Hepatocyte (in vitro differentiated cells): ENCODE data around the gene TBC1D21. TPM values are rescaled to one million over a fixed set of nuclear protein-coding genes. Genes with fewer than 3 reads are reported as not detected.

Experiments used
- DNase-seq: peaks from one replicate; pipeline ENCODE4 v3.0.0-alpha.2; 2016; ENCODE audit warnings: low spot score
- H2AFZ ChIP-seq: fragments of 200-600 bp; sonication (generic); 2 replicates; pipeline ENCODE4 v1.6.0; 2016; ENCODE audit warnings: antibody characterized with exemption, mild to moderate bottlenecking
- H3K27ac ChIP-seq: fragments of 200-600 bp; sonication (generic); 2 replicates; pipeline ENCODE4 v1.5.1; 2016; ENCODE audit warnings: mild to moderate bottlenecking
- H3K27me3 ChIP-seq: fragments of 200-600 bp; sonication (generic); 2 replicates; pipeline ENCODE4 v1.6.1; 2016
- H3K36me3 ChIP-seq: fragments of 200-600 bp; sonication (generic); replicated peaks from 2 replicates; pipeline ENCODE4 v1.5.1; 2016; ENCODE audit warnings: low read depth; ENCODE audit not compliant: insufficient read depth
- H3K4me1 ChIP-seq: fragments of 200-600 bp; sonication (generic); 2 replicates; pipeline ENCODE4 v1.5.1; 2016; ENCODE audit warnings: mild to moderate bottlenecking, moderate library complexity; ENCODE audit not compliant: insufficient read depth
- H3K4me2 ChIP-seq: fragments of 200-600 bp; sonication (generic); 2 replicates; pipeline ENCODE4 v1.6.0; 2016
- H3K4me3 ChIP-seq: fragments of 200-600 bp; sonication (generic); 2 replicates; pipeline ENCODE4 v1.5.1; 2016; ENCODE audit warnings: mild to moderate bottlenecking
- H3K79me2 ChIP-seq: fragments of 200-600 bp; sonication (generic); 2 replicates; pipeline ENCODE4 v1.6.0; 2017; ENCODE audit warnings: mild to moderate bottlenecking
- H3K9me2 ChIP-seq: fragments of 200-600 bp; sonication (generic); replicated peaks from 2 replicates; pipeline ENCODE4 v1.6.0; 2017; ENCODE audit warnings: mild to moderate bottlenecking; ENCODE audit not compliant: insufficient read depth
- H3K9me3 ChIP-seq: fragments of 200-600 bp; sonication (generic); 2 replicates; pipeline ENCODE4 v1.5.1; 2016; ENCODE audit warnings: low read depth, mild to moderate bottlenecking
- H4K20me1 ChIP-seq: fragments of 200-600 bp; sonication (generic); 2 replicates; pipeline ENCODE4 v1.6.0; 2016; ENCODE audit warnings: mild to moderate bottlenecking; ENCODE audit not compliant: insufficient read depth, poor library complexity, severe bottlenecking
- EZH2 ChIP-seq: fragments of 200-600 bp; sonication (generic); IDR thresholded peaks from 2 replicates; pipeline ENCODE4 v1.6.1; 2016; ENCODE audit warnings: antibody characterized with exemption, mild to moderate bottlenecking, borderline replicate concordance
- EZH2phosphoT487 ChIP-seq: fragments of 200-600 bp; sonication (generic); IDR thresholded peaks from one replicate; pipeline ENCODE4 v1.6.1; 2018; ENCODE audit warnings: antibody characterized with exemption, mild to moderate bottlenecking, low read depth, moderate library complexity; ENCODE audit not compliant: unreplicated experiment, severe bottlenecking
- WGBS: methylation state at CpG from one replicate; pipeline ENCODE4 v1.1.6; 2016; ENCODE audit warnings: low lambda C conversion rate; ENCODE audit errors: missing lambda C conversion rate; 5-methylcytosine and 5-hydroxymethylcytosine counted together
- polyA plus RNA-seq: library from polyadenylated mRNA; unstranded; fragments of >200 nt; fragmentation: Nextera tagmentation; extraction: Ambion mirVana; gene quantifications from 2 replicates; pipeline ENCODE4 v1.2.1, GENCODE V29; 2016
- total RNA-seq: library from RNA; depleted of rRNA; stranded (reverse); fragments of >200 nt; gene quantifications from 2 replicates; pipeline ENCODE4 v1.2.3, GENCODE V29; 2014
- TF ChIP-seq, protein P1 (sequence below): fragments of 200-600 bp; sonication (generic); IDR thresholded peaks from 2 replicates; pipeline ENCODE4 v1.5.1; 2016; ENCODE audit warnings: antibody characterized with exemption, mild to moderate bottlenecking; ENCODE audit not compliant: poor library complexity

TBC1D21 gene
- total RNA-seq (not detected in 2 replicates), polyA plus RNA-seq (not detected in 2 replicates)

GRCh38 chr15:73873456-73873855 lies at the start of gene TBC1D21:
Gene TBC1D21, plus strand, starts transcription at chr15:73873564. Its CDS starts 146 bp downstream, at chr15:73873710.
- Histone ChIP-seq H3K27me3 (peaks cover 6% of the 10 kb centered on the region), H3K9me3 (no peaks in the 10 kb centered on the region), H3K27ac (no peak within 1 kb of the TSS), H4K20me1 (no peaks in the 10 kb centered on the region), H3K79me2 (no peaks in the 10 kb centered on the region), H3K36me3 (no peaks in the 10 kb centered on the region), H2AFZ (no peak within 1 kb of the TSS), H3K4me1 (no peaks in the 10 kb centered on the region), H3K9me2 (no peaks in the 10 kb centered on the region), H3K4me2 (no peak within 1 kb of the TSS), H3K4me3 (no peak within 1 kb of the TSS)
- WGBS = 80% methylated on average over 5 of the region's 5 CpGs
- no peak for DNase-seq
- TF ChIP-seq EZH2 (no peak), EZH2phosphoT487 (no peak)
- TF ChIP-seq, protein P1, sequence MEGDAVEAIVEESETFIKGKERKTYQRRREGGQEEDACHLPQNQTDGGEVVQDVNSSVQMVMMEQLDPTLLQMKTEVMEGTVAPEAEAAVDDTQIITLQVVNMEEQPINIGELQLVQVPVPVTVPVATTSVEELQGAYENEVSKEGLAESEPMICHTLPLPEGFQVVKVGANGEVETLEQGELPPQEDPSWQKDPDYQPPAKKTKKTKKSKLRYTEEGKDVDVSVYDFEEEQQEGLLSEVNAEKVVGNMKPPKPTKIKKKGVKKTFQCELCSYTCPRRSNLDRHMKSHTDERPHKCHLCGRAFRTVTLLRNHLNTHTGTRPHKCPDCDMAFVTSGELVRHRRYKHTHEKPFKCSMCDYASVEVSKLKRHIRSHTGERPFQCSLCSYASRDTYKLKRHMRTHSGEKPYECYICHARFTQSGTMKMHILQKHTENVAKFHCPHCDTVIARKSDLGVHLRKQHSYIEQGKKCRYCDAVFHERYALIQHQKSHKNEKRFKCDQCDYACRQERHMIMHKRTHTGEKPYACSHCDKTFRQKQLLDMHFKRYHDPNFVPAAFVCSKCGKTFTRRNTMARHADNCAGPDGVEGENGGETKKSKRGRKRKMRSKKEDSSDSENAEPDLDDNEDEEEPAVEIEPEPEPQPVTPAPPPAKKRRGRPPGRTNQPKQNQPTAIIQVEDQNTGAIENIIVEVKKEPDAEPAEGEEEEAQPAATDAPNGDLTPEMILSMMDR = no peak

DNA sequence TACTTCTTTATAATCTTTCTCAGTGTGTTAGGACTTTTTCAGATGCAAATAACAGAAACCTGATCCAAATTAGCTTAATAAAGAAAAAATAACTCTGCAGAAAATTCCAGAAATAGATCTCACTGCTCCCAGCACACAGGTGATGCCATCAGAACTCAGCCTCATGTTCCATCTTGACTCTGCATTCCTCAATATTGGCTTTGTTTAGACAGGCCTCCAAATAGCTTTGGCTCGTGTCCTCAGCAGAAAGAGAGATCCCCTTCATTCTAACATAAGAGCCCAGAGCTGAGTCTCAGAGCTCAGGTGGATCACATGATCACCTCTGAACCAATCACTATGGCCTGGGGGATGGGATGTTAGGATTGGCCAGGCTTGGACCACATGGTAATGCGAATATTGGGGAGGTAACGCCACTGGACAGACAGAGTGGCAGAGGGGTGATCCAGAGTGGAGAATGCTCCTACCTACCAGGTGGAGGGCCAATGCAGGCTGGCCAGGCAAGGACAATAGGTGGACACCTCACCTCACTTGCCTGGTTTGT lies 46.6 kb upstream of the TBC1D21 start:
- peaks cover 10% of the 10 kb centered on the region for H3K27me3 ChIP-seq
- TF ChIP-seq EZH2phosphoT487 (no peak), EZH2 (no peak)
- TF ChIP-seq, protein P1 = no peak
- 76% methylated on average over 3 of the region's 3 CpGs for WGBS

DNA sequence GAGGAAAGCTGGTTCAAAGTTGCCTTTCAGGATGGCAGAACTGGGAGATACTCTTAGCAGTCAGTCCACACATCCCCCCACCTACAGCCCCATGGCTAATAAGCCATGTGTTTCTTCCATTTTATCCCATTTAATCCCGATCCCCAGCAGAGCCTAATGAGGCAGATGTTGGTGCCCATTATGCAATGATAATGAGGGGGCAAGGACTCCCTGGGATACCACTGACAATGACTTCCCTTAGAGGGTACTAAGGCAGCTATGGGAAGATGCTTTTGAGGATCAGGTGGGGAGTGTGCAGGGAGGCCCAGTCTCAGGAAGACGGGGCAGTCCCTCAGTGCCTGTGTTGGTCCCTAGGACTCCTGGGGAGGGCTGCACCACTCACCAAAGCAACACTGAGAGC lies 43.8 kb upstream of the TBC1D21 start:
- Histone ChIP-seq H2AFZ (no peak overlapping the region), H4K20me1 (no peaks in the 10 kb centered on the region), H3K9me2 (no peaks in the 10 kb centered on the region), H3K36me3 (no peaks in the 10 kb centered on the region), H3K4me3 (no peak overlapping the region), H3K4me1 (no peaks in the 10 kb centered on the region), H3K27ac (no peak overlapping the region), H3K4me2 (no peak overlapping the region), H3K9me3 (no peaks in the 10 kb centered on the region), H3K27me3 (peaks cover 18% of the 10 kb centered on the region), H3K79me2 (no peaks in the 10 kb centered on the region)
- WGBS = 74% methylated on average over 2 of the region's 2 CpGs
- DNase-seq = no peak
- TF ChIP-seq EZH2phosphoT487 (no peak), EZH2 (no peak)
- TF ChIP-seq, protein P1 = no peak

More for the DNA sequence above, 46.6 kb upstream of the TBC1D21 start:
- Histone ChIP-seq H4K20me1 (no peaks in the 10 kb centered on the region), H3K9me2 (no peaks in the 10 kb centered on the region), H3K27ac (no peak overlapping the region), H3K9me3 (no peaks in the 10 kb centered on the region), H3K36me3 (no peaks in the 10 kb centered on the region), H3K79me2 (no peaks in the 10 kb centered on the region), H3K4me1 (no peaks in the 10 kb centered on the region), H2AFZ (no peak overlapping the region), H3K4me3 (no peak overlapping the region), H3K4me2 (no peak overlapping the region)
- DNase-seq = no peak

- H4K20me1 ChIP-seq = no peaks in the 10 kb centered on the region
- no peaks in the 10 kb centered on the region for H3K9me3 ChIP-seq
- H3K36me3 ChIP-seq = no peaks in the 10 kb centered on the region
- no peak overlapping the region for H3K4me2 ChIP-seq
- WGBS = 27% methylated on average over 1 of the region's 1 CpG
- no peaks in the 10 kb centered on the region for H3K9me2 ChIP-seq
- H3K4me1 ChIP-seq = no peaks in the 10 kb centered on the region
- DNase-seq = no peak
- no peak overlapping the region for H3K27ac ChIP-seq
- no peak overlapping the region for H2AFZ ChIP-seq
- TF ChIP-seq, protein P1 = no peak
- no peak for TF ChIP-seq EZH2
- no peak for TF ChIP-seq EZH2phosphoT487
- no peak overlapping the region for H3K4me3 ChIP-seq
- no peaks in the 10 kb centered on the region for H3K79me2 ChIP-seq
- H3K27me3 ChIP-seq = peaks cover 29% of the 10 kb centered on the region
These were observed 40.7 kb upstream of the TBC1D21 start for GRCh38 chr15:73832657-73833056.
